OCI-LY3 (cell line): Measurements from ENCODE around the gene BACH2.

ENCODE experiments used
- H2AFZ ChIP-seq: fragments of 200-600, 300-600 bp; shearing (Covaris generic); 2 replicates; pipeline ENCODE4 v1.6.0; 2014; ENCODE audit warnings: antibody characterized with exemption, low read depth, low read length
- H3K27ac ChIP-seq: fragments of 200-600, 300-600 bp; sonication (generic); 2 replicates; pipeline ENCODE4 v1.5.1; 2014; ENCODE audit warnings: mild to moderate bottlenecking, low read length, moderate library complexity, mixed read lengths
- H3K27me3 ChIP-seq: fragments of 200-600, 300-600 bp; sonication (generic); 2 replicates; pipeline ENCODE4 v1.6.1; 2014; ENCODE audit warnings: low read depth, low read length, mixed read lengths
- H3K36me3 ChIP-seq: fragments of 200-600, 300-600 bp; sonication (generic); replicated peaks from 2 replicates; pipeline ENCODE3; 2014; ENCODE audit warnings: low read depth, low read length, mixed read lengths
- H3K4me1 ChIP-seq: fragments of 300-600, 200-600 bp; sonication (generic); 2 replicates; pipeline ENCODE4 v1.6.1; 2014; ENCODE audit warnings: low read length, mixed read lengths
- H3K4me2 ChIP-seq: fragments of 200-600, 300-600 bp; sonication (generic); 2 replicates; pipeline ENCODE4 v1.6.1; 2014; ENCODE audit warnings: low read length, mixed read lengths
- H3K4me3 ChIP-seq: fragments of 300-600, 200-600 bp; sonication (generic); 2 replicates; pipeline ENCODE4 v1.5.1; 2014; ENCODE audit warnings: antibody characterized with exemption, mild to moderate bottlenecking, low read length, moderate library complexity
- H3K79me2 ChIP-seq: fragments of 300-600, 200-600 bp; shearing (Covaris generic); 2 replicates; pipeline ENCODE4 v1.6.1; 2014; ENCODE audit warnings: mild to moderate bottlenecking, low read length, mixed read lengths
- H3K9ac ChIP-seq: fragments of 300-600, 200-600 bp; shearing (Covaris generic); 2 replicates; pipeline ENCODE4 v1.6.0; 2014; ENCODE audit warnings: mild to moderate bottlenecking, low read length, moderate library complexity
- H3K9me3 ChIP-seq: fragments of 200-600, 300-600 bp; shearing (Covaris generic); 2 replicates; pipeline ENCODE4 v1.6.1; 2014; ENCODE audit warnings: low read length, mixed read lengths; ENCODE audit not compliant: insufficient read depth
- H4K20me1 ChIP-seq: fragments of 200-600, 300-600 bp; sonication (generic); 2 replicates; pipeline ENCODE4 v1.6.1; 2016; ENCODE audit warnings: low read length, mixed read lengths; ENCODE audit not compliant: insufficient read depth
- EZH2phosphoT487 ChIP-seq: fragments of 200-600 bp; shearing (Covaris generic); IDR thresholded peaks from 2 replicates; pipeline ENCODE4 v1.6.1; 2018; ENCODE audit warnings: antibody characterized with exemption, mixed run types, low read depth
- TF ChIP-seq, protein P1 (sequence below): fragments of 200-600, 300-600 bp; sonication (generic); IDR thresholded peaks from 2 replicates; pipeline ENCODE4 v1.5.1; 2014; ENCODE audit warnings: antibody characterized with exemption, low read length, low read depth

Gene BACH2

DNA sequence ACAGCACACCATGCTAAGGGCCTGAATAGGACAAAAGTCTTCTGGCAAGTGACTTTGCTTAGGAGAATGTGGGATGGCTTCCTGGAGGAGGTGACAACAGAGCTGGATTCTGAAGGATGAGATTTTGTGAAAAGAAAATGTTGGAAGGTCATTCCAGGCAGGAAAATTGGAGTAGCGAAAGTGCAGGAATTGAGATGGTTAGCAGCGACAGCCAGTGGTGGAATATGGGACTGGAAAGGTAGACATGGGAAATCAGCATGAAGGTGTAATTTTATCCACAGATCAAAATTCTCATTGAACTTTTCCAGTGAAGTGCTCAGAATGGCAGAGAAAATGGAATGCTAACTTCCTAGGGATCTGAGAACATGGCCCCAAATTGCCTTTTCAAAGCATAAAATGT, 5.7 kb upstream of the BACH2 start:
- H3K79me2 ChIP-seq: no peaks in the 10 kb centered on the region
- H4K20me1 ChIP-seq: no peaks in the 10 kb centered on the region
- TF ChIP-seq, protein P1, sequence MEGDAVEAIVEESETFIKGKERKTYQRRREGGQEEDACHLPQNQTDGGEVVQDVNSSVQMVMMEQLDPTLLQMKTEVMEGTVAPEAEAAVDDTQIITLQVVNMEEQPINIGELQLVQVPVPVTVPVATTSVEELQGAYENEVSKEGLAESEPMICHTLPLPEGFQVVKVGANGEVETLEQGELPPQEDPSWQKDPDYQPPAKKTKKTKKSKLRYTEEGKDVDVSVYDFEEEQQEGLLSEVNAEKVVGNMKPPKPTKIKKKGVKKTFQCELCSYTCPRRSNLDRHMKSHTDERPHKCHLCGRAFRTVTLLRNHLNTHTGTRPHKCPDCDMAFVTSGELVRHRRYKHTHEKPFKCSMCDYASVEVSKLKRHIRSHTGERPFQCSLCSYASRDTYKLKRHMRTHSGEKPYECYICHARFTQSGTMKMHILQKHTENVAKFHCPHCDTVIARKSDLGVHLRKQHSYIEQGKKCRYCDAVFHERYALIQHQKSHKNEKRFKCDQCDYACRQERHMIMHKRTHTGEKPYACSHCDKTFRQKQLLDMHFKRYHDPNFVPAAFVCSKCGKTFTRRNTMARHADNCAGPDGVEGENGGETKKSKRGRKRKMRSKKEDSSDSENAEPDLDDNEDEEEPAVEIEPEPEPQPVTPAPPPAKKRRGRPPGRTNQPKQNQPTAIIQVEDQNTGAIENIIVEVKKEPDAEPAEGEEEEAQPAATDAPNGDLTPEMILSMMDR: no peak
- no peak for TF ChIP-seq EZH2phosphoT487
- no peak overlapping the region for H3K27ac ChIP-seq
- no peaks in the 10 kb centered on the region; the same call in 1 of the 2 replicates for H3K9me3 ChIP-seq
- no peak overlapping the region for H3K9ac ChIP-seq
- H3K4me2 ChIP-seq: no peak overlapping the region
- H3K36me3 ChIP-seq: no peaks in the 10 kb centered on the region
- peaks cover 74% of the 10 kb centered on the region for H3K27me3 ChIP-seq
- no peak overlapping the region for H2AFZ ChIP-seq
- H3K4me3 ChIP-seq: no peak overlapping the region
- no peaks in the 10 kb centered on the region for H3K4me1 ChIP-seq

DNA sequence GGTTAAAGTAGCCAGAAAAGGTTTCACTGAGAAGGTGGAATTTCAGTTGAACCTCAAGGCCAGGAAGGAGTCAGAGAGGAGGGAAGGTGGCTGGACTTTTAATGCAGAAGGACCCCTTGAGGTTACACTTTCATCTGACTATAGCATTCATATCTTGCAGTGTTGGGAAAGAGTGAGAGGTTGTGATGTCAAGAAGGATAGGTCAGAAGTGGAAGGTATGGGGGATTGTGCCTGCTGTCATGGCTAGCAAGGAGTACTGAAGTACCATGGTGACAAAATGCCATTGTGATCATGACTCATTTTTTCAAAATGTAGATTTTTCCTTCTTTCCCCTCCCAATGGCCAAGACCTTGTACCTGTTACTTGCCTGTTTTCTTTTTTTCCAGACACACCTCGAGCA, 5.2 kb upstream of the BACH2 start:
- Histone ChIP-seq H3K27me3 (peaks cover 72% of the 10 kb centered on the region), H3K79me2 (no peaks in the 10 kb centered on the region), H3K9me3 (no peaks in the 10 kb centered on the region; the same call in 1 of the 2 replicates), H3K9ac (no peak overlapping the region), H4K20me1 (no peaks in the 10 kb centered on the region), H3K4me2 (no peak overlapping the region), H3K36me3 (no peaks in the 10 kb centered on the region), H3K27ac (no peak overlapping the region), H2AFZ (no peak overlapping the region), H3K4me3 (no peak overlapping the region), H3K4me1 (no peaks in the 10 kb centered on the region)
- TF ChIP-seq, protein P1: no peak

DNA sequence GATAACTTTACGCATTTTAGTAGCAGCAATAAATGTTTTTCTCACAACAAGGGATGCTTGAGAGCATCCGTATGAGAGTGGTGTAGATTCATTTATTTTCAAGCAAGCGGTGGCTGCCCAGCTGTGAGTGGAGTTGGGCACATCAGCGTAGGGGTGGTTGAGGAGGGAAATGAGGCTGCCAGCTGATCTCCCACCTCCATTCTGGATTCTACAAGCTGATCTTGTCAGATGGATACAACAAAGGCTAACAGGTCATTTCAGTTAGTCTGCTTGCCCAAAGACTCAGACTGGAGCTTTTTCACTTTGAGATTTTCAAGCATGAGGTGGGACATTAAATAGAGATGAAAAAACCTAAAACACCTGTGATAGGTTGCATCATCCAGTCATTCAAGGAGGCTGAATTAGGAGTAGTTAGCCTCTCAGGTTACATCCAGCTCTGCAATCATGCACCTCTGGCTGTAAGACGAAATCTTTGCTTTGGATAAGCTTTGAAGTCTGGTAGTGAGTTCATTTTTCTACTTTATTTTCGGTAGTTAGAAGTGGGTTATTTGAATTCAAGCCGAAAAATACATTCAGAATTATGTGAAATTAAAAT, 1.9 kb upstream of the BACH2 start:
- H3K36me3 ChIP-seq: no peaks in the 10 kb centered on the region
- H3K9ac ChIP-seq: no peak overlapping the region
- H3K27me3 ChIP-seq: peaks cover 73% of the 10 kb centered on the region
- no peak overlapping the region for H3K4me2 ChIP-seq
- H2AFZ ChIP-seq: no peak overlapping the region
- peaks cover 7% of the 10 kb centered on the region; the same call in 1 of the 2 replicates for H3K4me1 ChIP-seq
- H3K9me3 ChIP-seq: no peaks in the 10 kb centered on the region; the same call in 1 of the 2 replicates
- no peaks in the 10 kb centered on the region for H3K79me2 ChIP-seq
- no peak overlapping the region for H3K4me3 ChIP-seq
- TF ChIP-seq, protein P1: no peak
- TF ChIP-seq EZH2phosphoT487: no peak
- H3K27ac ChIP-seq: no peak overlapping the region
- no peaks in the 10 kb centered on the region for H4K20me1 ChIP-seq

DNA sequence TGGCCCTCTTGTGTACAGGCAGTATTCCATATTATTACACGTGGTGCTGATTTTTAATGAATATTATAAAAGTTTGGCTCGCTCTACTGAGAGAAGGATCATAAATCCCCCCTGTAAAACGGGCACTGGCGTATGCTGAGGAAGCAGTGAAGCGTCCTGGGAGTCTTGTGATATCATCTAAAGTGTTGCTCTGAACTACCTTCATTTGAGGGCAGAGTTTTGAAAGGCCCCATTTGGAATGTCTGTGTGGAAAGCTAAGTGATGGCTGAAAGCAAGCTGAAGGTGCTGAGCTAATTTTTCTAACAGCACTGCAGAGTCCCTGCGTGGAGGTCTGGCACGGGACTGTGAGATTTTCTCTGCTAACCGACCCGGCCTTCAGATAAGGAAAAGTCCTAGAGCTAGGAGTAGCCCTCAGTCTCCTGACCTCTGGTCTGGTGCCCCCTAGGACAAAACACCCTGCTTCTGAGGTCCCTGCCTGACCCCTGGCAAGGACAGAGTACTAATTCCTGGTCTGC, 1.3 kb upstream of the BACH2 start:
- H3K9ac ChIP-seq: no peak overlapping the region
- peaks cover 72% of the 10 kb centered on the region for H3K27me3 ChIP-seq
- H3K79me2 ChIP-seq: no peaks in the 10 kb centered on the region
- no peak for TF ChIP-seq EZH2phosphoT487
- TF ChIP-seq, protein P1: no peak
- peaks cover 7% of the 10 kb centered on the region; the same call in 1 of the 2 replicates for H3K4me1 ChIP-seq
- no peak overlapping the region for H3K4me3 ChIP-seq
- H4K20me1 ChIP-seq: no peaks in the 10 kb centered on the region
- no peak overlapping the region for H3K27ac ChIP-seq
- H3K9me3 ChIP-seq: no peaks in the 10 kb centered on the region; the same call in 1 of the 2 replicates
- no peak overlapping the region for H3K4me2 ChIP-seq
- no peaks in the 10 kb centered on the region for H3K36me3 ChIP-seq
- H2AFZ ChIP-seq: no peak overlapping the region
